NK-92 treated with Interleukin-12 subunit alpha and Interleukin-12 subunit beta, amount 100 ng/mL, for 24 hours (cell line): ENCODE results near the gene SORCS3.
"Not testable (repeated sequence)": the region's sequence is repeated elsewhere in the genome, so short reads cannot be mapped to it uniquely, and the experiment has no call there.

Source experiments
- DNase-seq: peaks from one replicate; lab custom pipeline; 2025; lab: John Stamatoyannopoulos, UW

The SORCS3 gene

DNA sequence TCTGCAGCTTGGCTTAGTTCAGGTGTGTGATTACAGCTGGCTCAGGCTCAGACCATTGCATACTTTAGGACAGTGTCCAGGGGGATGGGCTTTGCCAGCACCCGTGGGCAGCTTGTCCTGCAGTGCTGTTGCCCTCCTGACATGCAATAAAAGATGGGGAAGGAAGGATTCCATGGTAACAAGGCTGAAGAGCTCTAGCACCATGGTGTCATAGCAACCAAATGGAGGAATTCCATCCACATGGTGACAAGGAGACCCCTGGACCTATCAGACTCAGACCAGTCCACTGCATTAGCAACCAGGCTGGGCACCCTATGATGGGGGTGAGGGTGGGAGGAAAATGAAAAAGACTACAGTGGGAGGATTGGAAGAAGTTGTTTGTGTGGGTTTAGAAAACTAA is 49.9 kb downstream of the SORCS3 start:
- DNase-seq: no peak

DNA sequence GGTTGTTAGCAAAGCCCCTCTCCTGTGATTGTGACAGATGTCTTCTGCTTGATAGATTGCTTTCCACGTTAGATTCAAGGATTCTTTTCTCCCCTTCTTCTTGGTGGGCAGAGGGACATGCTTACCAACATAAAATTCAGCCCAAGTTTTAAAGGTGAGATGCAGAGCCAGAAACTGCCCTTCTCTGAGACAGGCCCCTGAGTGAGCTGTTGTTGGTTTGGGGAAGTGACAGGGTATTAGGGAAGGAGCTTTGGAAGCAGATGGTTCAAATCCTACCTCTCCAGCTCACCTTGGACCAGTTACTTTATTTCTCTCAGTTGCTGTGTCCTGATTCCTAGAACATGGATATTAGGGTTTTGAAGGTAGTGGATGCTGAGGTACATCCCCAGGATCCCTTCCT is 53.0 kb downstream of the SORCS3 start:
- no peak for DNase-seq

- DNase-seq: not testable (repeated sequence)
Observed at GRCh38 chr10:104703262-104703661, 62.2 kb downstream of the SORCS3 start.

- DNase-seq: no peak
Observed at GRCh38 chr10:104706886-104707285, 65.8 kb downstream of the SORCS3 start.

GRCh38 chr10:104707602-104708459 is 66.7 kb downstream of the SORCS3 start:
- DNase-seq: no peak

DNA sequence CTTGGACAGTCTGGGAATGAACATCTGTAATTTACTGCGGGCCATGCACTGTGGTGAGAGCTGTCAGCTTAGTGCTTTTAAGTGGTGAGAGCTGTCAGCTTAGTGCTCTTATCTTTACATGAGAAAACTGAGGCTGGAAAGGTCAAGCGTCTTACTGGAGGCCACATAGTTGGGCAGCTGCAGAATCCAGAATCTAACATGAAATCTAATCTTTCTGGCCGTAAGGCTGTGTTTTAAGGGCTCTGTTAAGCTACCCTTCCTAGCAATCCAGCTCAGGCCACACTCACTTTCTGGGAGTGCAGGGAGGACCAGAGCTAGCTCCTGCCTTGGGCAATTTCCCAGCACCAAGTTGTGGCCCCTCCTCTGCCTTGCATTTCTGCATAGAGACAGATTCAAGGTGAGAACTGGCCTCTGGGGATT is 70.2 kb downstream of the SORCS3 start:
- no peak for DNase-seq

DNA sequence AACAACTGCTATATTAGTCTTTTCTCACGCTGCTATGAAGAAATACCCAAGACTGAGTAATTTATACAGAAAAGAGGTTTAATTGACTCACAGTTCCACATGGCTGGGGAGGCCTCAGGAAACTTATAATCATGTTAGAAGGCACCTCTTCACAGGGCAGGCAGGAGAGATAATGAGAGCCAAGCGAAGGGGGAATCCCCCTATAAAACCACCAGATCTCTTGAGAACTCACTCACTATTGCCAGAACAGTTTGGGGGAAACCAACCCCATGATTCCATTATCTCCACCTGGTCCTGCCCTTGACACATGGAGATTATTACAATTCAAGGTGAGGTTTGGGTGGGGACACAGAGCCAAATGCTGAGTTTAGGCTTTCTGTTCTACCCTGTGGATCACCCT is 89.5 kb downstream of the SORCS3 start:
- DNase-seq: not testable (repeated sequence)

GRCh38 chr10:104731192-104731591 is 90.1 kb downstream of the SORCS3 start:
- no peak for DNase-seq

DNA sequence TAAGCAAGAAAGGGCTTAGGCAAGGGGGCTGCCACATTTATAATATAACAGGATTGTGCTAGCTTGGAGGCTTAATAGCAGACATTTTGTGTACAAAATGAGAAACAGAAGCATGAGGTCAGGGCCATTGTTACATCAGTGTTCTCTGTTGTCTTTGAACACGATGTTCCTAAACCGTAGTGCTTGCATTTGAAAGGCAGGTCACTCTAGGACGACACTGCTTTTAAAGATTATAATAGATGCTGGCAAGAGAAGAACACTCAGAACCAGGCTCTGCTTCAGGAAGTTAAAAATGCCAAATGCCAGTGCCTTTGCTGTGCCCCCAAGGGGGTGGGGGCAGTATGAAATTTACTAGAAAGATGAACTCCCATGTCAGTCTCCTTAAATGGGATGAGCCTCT is 91.1 kb downstream of the SORCS3 start:
- DNase-seq: no peak

DNA sequence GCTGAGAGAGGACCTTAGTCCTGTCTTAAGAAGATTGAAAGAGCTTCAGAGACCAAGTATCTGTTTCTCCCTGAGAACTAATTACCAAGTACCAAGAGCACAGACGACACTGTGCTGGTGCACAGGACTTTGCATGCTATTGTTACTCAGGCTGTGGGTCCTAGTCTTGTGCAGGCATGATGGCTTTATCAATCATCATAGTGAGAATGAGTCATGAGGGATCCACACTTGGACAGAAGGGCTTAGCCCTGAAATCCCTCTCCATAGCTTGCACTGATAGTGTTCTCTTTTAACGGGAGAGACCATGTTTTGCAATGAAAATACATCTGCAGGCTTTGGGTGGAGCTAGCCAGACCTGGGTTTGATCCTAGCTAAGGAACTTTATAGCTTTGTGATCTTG is 93.3 kb downstream of the SORCS3 start:
- DNase-seq: no peak

GRCh38 chr10:104735036-104735756 is 94.1 kb downstream of the SORCS3 start:
- no peak for DNase-seq

- no peak for DNase-seq
Observed at GRCh38 chr10:104735757-104736391, 94.8 kb downstream of the SORCS3 start.

DNA sequence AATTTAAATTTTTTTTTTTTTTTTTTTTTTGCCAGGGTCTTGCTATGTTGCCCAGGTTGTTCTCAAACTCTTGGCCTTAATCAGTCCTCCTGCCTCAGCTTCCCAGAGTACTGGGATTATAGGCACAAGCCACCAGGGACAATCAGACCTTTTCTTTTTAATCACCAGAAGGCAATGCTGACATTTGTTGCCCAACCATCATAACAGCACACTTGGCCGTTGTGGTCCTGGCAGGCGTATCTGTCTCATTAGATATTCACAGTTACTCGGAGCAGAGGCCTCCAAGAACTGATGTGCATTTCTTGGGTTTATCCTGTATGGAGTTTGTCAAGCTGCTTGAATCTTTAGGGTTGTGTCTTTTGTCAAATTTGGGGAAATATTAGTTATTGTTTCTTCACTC is 100.0 kb downstream of the SORCS3 start:
- DNase-seq: no peak

DNA sequence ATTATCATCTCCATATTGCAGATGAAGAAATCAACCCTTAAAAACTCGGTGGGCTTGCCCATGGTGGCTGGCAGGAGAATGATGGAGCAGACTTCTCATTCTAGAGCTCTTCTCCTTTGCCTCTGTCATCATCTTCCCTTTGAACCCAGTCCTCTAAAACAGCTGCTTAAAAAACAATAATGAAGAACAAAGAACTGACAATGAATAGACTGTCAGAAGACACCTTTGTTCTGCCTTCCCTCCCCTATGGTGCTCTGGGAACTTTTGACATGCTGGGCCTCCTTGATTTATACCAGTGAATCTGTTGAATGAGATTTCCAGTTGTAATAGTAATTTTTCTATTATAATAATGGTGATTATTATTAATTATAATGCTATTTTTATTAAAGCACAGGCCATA is 103.0 kb downstream of the SORCS3 start:
- no peak for DNase-seq

DNA sequence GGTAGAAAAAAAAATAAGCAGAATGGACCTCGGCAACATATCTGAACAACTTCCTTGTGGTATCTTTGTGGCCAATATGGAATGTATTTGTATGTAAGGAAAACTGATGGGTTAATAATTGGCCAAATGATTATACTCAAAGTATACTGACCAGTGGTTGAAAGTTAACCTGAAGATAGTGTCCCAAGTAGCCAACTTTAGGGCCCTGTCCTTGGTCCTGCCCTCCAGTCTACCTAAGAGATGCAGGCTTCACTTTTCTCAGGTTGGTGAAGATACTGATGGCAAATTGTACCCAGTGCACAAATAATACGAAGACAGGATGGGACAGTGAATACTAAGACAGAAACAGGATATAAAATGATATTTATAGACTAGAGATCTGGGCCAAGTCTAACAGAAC is 109.2 kb downstream of the SORCS3 start:
- no peak for DNase-seq

DNA sequence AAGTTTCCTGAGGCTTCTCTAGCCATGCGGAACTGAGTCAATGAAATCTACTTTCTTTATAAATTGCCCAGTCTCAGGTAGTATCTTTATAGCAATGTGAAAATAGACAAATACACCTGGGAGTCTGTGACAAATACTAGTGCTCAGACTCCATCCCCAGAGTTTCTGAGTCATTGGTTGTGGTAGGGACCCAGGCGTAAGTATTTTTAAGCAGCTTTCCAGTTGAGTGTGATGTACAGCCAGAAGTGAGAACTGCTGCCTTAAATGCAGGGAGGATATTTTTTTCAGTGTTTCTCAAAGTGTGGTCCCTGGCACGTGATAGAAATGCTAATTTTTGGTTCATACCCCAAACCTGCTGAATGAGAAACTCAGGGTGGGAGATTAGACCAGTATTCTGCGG is 121.7 kb downstream of the SORCS3 start:
- no peak for DNase-seq

- DNase-seq: no peak
Observed at GRCh38 chr10:104766341-104766740, 125.3 kb downstream of the SORCS3 start.

DNA sequence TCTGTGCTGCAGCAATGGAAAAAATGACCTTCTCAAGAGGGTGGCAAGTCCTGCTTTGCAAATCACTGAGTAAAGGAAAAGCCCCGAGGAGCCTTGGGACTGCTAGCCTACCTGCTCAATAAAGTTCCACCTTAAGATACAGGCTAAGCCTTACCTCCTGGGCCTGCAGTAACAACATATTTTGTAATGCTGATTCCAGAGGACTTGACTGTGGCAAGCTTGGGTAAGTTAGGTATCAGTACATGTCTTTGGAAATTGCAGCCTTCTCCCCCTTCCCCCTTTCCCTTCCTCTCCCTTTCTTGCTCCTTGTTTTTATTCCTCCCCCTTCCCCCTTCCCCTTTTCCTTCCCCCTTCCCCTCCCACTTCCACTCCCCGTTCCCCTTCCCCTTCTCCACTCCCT is 126.2 kb downstream of the SORCS3 start:
- no peak for DNase-seq

- no peak for DNase-seq
Observed at GRCh38 chr10:104767745-104768144, 126.7 kb downstream of the SORCS3 start.

DNA sequence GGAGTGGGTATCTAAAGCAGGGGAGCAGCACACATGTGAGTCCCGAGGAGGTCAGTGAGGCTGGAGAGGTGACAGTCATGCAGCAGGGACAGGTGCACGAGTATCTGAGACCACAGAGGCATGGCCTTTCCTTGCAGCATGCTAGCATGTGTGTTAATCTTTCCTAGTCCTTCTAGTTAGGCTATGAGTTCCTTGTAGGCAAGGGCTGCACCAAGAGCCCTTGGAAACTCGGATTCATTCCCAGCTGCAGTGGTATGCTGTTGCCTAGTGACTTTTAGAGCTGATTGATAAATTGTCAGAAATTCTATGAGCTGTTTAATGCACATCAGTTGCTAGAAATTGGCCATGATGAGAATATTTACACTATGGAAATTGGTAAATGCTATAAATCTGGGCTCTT is 132.0 kb downstream of the SORCS3 start:
- DNase-seq: no peak

- no peak for DNase-seq
Observed at GRCh38 chr10:104774234-104774633, 133.1 kb downstream of the SORCS3 start.

GRCh38 chr10:104777086-104777799 is 136.2 kb downstream of the SORCS3 start:
- no peak for DNase-seq
